Activated CD8-positive, alpha-beta memory T cell treated with anti-CD3 and anti-CD28 coated beads, Interleukin-2, amount 50 U/mL, for 24 hours (primary cell): Measurements from ENCODE around the gene NSG1.
"Not testable (repeated sequence)": the region's sequence is repeated elsewhere in the genome, so short reads cannot be mapped to it uniquely, and the experiment has no call there.

Experiments used
- DNase-seq: peaks from one replicate; pipeline ENCODE4 v3.0.0-alpha.2; 2020; ENCODE audit errors: extremely low read depth

The NSG1 gene

GRCh38 chr4:4415806-4416805 is 29.2 kb downstream of the NSG1 start:
- no peak for DNase-seq

GRCh38 chr4:4416981-4417380 is 30.1 kb downstream of the NSG1 start:
- DNase-seq, result no peak

- no peak for DNase-seq
Observed at GRCh38 chr4:4417886-4418285, 31.0 kb downstream of the NSG1 start.

GRCh38 chr4:4418676-4419390 is 31.9 kb downstream of the NSG1 start:
- no peak for DNase-seq

- no peak for DNase-seq
Observed at GRCh38 chr4:4419896-4420295, 33.0 kb downstream of the NSG1 start.

- DNase-seq, result no peak
Observed at GRCh38 chr4:4420421-4420820, 33.5 kb downstream of the NSG1 start.

GRCh38 chr4:4421356-4421755 is 34.5 kb downstream of the NSG1 start:
- no peak for DNase-seq

GRCh38 chr4:4422117-4422516 is 35.2 kb downstream of the NSG1 start:
- DNase-seq, result not testable (repeated sequence)

- no peak for DNase-seq
Observed at GRCh38 chr4:4422856-4423499, 36.1 kb downstream of the NSG1 start.

- no peak for DNase-seq
Observed at GRCh38 chr4:4423706-4424498, 37.0 kb downstream of the NSG1 start.

GRCh38 chr4:4424499-4425115 is 37.7 kb downstream of the NSG1 start:
- no peak for DNase-seq

- DNase-seq, result no peak
Observed at GRCh38 chr4:4425119-4425690, 38.3 kb downstream of the NSG1 start.

GRCh38 chr4:4425696-4426095 is 38.8 kb downstream of the NSG1 start:
- no peak for DNase-seq

- DNase-seq, result no peak
Observed at GRCh38 chr4:4426511-4427120, 39.7 kb downstream of the NSG1 start.

GRCh38 chr4:4427121-4427870 is 40.4 kb downstream of the NSG1 start:
- no peak for DNase-seq

- no peak for DNase-seq
Observed at GRCh38 chr4:4427886-4428285, 41.0 kb downstream of the NSG1 start.

GRCh38 chr4:4428966-4429875 is 42.3 kb downstream of the NSG1 start:
- no peak for DNase-seq

GRCh38 chr4:4430492-4431195 is 43.7 kb downstream of the NSG1 start:
- DNase-seq, result no peak
